Endothelial cell of umbilical vein (primary cell): ENCODE data around the gene ATXN10. TPM values are rescaled to one million over a fixed set of nuclear protein-coding genes. Genes with fewer than 3 reads are reported as not detected.

ENCODE experiments used
- BruUV-seq: library from RNA; stranded (reverse); fragments of 400-500 nt; replicated peaks from 2 replicates; lab custom pipeline; 2021; lab: Mats Ljungman, UMichigan
- CTCF ChIA-PET: fragments of 300-600, 350-600 bp; sonication (Branson Sonifier 250); formaldehyde crosslinking; loops from one replicate; lab custom pipeline; 2021; ENCODE audit warnings: antibody characterized with exemption, inconsistent platforms; lab: Charles Lee
- POLR2A ChIA-PET: fragments of 300-600, 350-600 bp; sonication (Branson Sonifier 250); formaldehyde crosslinking; loops from one replicate; lab custom pipeline; 2021; ENCODE audit warnings: antibody characterized with exemption, inconsistent platforms; lab: Charles Lee
- DNase-seq: peaks from one replicate; pipeline ENCODE4 v3.0.0-alpha.2; 2011; ENCODE audit warnings: low read depth, low spot score
- FAIRE-seq: peaks from 2 replicates; lab custom pipeline; 2011; peaks lifted over from hg19 to GRCh38; lab: Jason Lieb, UNC
- H2AFZ ChIP-seq: 2 replicates; pipeline ENCODE4 v1.6.0; 2012; ENCODE audit warnings: low read depth, low read length, control low read depth, inconsistent platforms
- H3K27ac ChIP-seq: 2 replicates; pipeline ENCODE4 v1.5.1; 2011; ENCODE audit warnings: low read depth, mild to moderate bottlenecking, control low read depth, low read length, moderate library complexity; ENCODE audit not compliant: insufficient read depth
- H3K27me3 ChIP-seq, 2 experiments: 2 replicates each; pipeline versions ENCODE4 v1.6.0 to v1.6.1; 2011; ENCODE audit warnings: low read length in 2 of 2, mixed read lengths in 1 of 2; ENCODE audit not compliant: control insufficient read depth in 2 of 2, insufficient read depth in 2 of 2
- H3K36me3 ChIP-seq, 2 experiments: 2 replicates in 1 of 2; 3 replicates in 1 of 2; pipeline ENCODE4 v1.5.1; 2011; ENCODE audit warnings: low read length in 2 of 2, mild to moderate bottlenecking in 1 of 2, moderate library complexity in 1 of 2; ENCODE audit not compliant: control insufficient read depth in 2 of 2, insufficient read depth in 2 of 2; ENCODE audit errors: extremely low read depth in 1 of 2
- H3K4me1 ChIP-seq: 3 replicates; pipeline ENCODE4 v1.5.1; 2011; ENCODE audit warnings: mild to moderate bottlenecking, low read length; ENCODE audit not compliant: control insufficient read depth, insufficient read depth; ENCODE audit errors: extremely low read depth
- H3K4me2 ChIP-seq: 2 replicates; pipeline ENCODE4 v1.6.1; 2011; ENCODE audit warnings: low read length, control low read depth, mixed read lengths; ENCODE audit not compliant: insufficient read depth
- H3K4me3 ChIP-seq, 3 experiments: fragments of 200-600 bp in 1 of 3; sonication (generic), shearing (Covaris generic) in 1 of 3; replicated peaks in 1 of 3; 2 replicates each; pipeline ENCODE4 v1.5.1; 2011 to 2016; ENCODE audit warnings: control low read depth in 3 of 3, low read length in 3 of 3, mild to moderate bottlenecking in 2 of 3, inconsistent platforms in 1 of 3, low read depth in 1 of 3, moderate library complexity in 1 of 3; ENCODE audit not compliant: insufficient read depth in 1 of 3
- H3K79me2 ChIP-seq: 2 replicates; pipeline ENCODE4 v1.6.0; 2012; ENCODE audit warnings: low read length, inconsistent platforms; ENCODE audit not compliant: control insufficient read depth, insufficient read depth
- H3K9ac ChIP-seq: replicated peaks from 2 replicates; pipeline ENCODE3; 2011; ENCODE audit warnings: low read length, control low read depth; ENCODE audit not compliant: insufficient read depth; ENCODE audit errors: extremely low read depth
- H3K9me1 ChIP-seq: replicated peaks from 3 replicates; pipeline ENCODE4 v1.6.0; 2011; ENCODE audit warnings: mild to moderate bottlenecking, low read length; ENCODE audit not compliant: control insufficient read depth, insufficient read depth; ENCODE audit errors: extremely low read depth
- H3K9me3 ChIP-seq: replicated peaks from 2 replicates; pipeline ENCODE4 v1.5.1; 2012; ENCODE audit warnings: low read length, inconsistent platforms; ENCODE audit not compliant: control insufficient read depth, insufficient read depth
- H4K20me1 ChIP-seq: replicated peaks from 2 replicates; pipeline ENCODE3; 2011; ENCODE audit warnings: mild to moderate bottlenecking, low read length; ENCODE audit not compliant: control insufficient read depth, insufficient read depth; ENCODE audit errors: extremely low read depth
- EZH2 ChIP-seq: IDR thresholded peaks from 2 replicates; pipeline ENCODE4 v1.6.1; 2012; ENCODE audit warnings: borderline replicate concordance, low read depth, mild to moderate bottlenecking, moderate library complexity, low read length, inconsistent platforms; ENCODE audit not compliant: severe bottlenecking
- FOS ChIP-seq: IDR thresholded peaks from 2 replicates; pipeline ENCODE4 v1.6.1; 2011; ENCODE audit warnings: mild to moderate bottlenecking, low read length, moderate library complexity, borderline replicate concordance; ENCODE audit not compliant: insufficient read depth
- GATA2 ChIP-seq: IDR thresholded peaks from 2 replicates; pipeline ENCODE4 v1.7.0; 2011; ENCODE audit warnings: low read depth, mild to moderate bottlenecking, moderate library complexity, mixed read lengths, low read length; ENCODE audit not compliant: insufficient read length, insufficient read depth
- JUN ChIP-seq: IDR thresholded peaks from 2 replicates; pipeline ENCODE4 v1.6.1; 2011; ENCODE audit warnings: borderline replicate concordance, low read depth; ENCODE audit not compliant: insufficient read length, insufficient read depth
- MAX ChIP-seq: IDR thresholded peaks from 2 replicates; pipeline ENCODE4 v1.6.1; 2011; ENCODE audit not compliant: insufficient read depth, insufficient read length
- MYC ChIP-seq: IDR thresholded peaks from one replicate; pipeline ENCODE4 v1.6.1; 2011; ENCODE audit warnings: mild to moderate bottlenecking, low read depth, low read length
- POLR2AphosphoS5 ChIP-seq: IDR thresholded peaks from 2 replicates; pipeline ENCODE4 v1.6.1; 2012; ENCODE audit warnings: low read depth, mild to moderate bottlenecking, control low read depth, low read length, moderate library complexity; ENCODE audit not compliant: insufficient read depth
- dilution Hi-C: fragments of 300-500 bp; cut with MboI; formaldehyde crosslinking; loops from one replicate; pipeline ENCODE4 v1.15.0; 2019; ENCODE audit warnings: low sequenced_read_pairs; ENCODE audit not compliant: extremely low pct_ligation_motif_present
- intact Hi-C: fragments of 100-400 bp; cut with micrococcal nuclease; formaldehyde crosslinking; loops from one replicate; pipeline ENCODE4 v1.10.0; 2022
- polyA plus RNA-seq, 4 experiments: library from polyadenylated mRNA; depleted of rRNA in 3 of 4; stranded (reverse) in 3 of 4; unstranded in 1 of 4; fragments of >200 nt; gene quantifications; 2 replicates each; pipeline versions ENCODE4 v1.2.1 to v1.2.3, GENCODE V29; 2011 to 2012; ENCODE audit warnings: missing spikeins in 1 of 4
- total RNA-seq: library from RNA; stranded (reverse); gene quantifications from 2 replicates; pipeline ENCODE4 v1.2.3, GENCODE V29; 2021

Gene ATXN10
- total and polyA plus RNA-seq, 2 donors (not counting 3 experiments of a cell fraction or from before 2014, with no cell fraction given), result 73.2 to 91.9 TPM

- no peak for TF ChIP-seq JUN
- TF ChIP-seq FOS, result no peak
- TF ChIP-seq GATA2, result no peak
- no peak for TF ChIP-seq MAX
- TF ChIP-seq POLR2AphosphoS5, result no peak
- no peak for TF ChIP-seq MYC
- TF ChIP-seq EZH2, result no peak
- Histone ChIP-seq H3K27me3 (no peaks in the 10 kb centered on the region), H3K36me3 (no peaks in the 10 kb centered on the region), H3K9me3 (no peaks in the 10 kb centered on the region), H2AFZ (no peak overlapping the region), H3K4me1 (no peaks in the 10 kb centered on the region), H3K4me2 (no peak overlapping the region), H3K9ac (no peak overlapping the region), H4K20me1 (no peaks in the 10 kb centered on the region), H3K9me1 (no peaks in the 10 kb centered on the region), H3K27ac (no peak overlapping the region), H3K79me2 (no peaks in the 10 kb centered on the region), H3K4me3 (no peak overlapping the region)
- ChIA-PET POLR2A (no interaction called here), CTCF (interaction anchor here (0.8 to 1.6 kb wide), 2 partner anchors 9 to 23 kb away, joined by 3 to 4 read pairs; no protein-coding TSS in a partner anchor)
- dilution Hi-C loops (no loop called here), intact Hi-C loops (no loop called here)
- no TSS peak for BruUV-seq
- DNase-seq (no peak), FAIRE-seq (no peak)
Measured at GRCh38 chr22:45840483-45840882, 168.8 kb downstream of the ATXN10 start.
